Nephron (organoid): ENCODE results near the gene C3orf52.

Experiments
- H3K27ac Mint-ChIP-seq, 3 experiments: 2 replicates each; pipeline ENCODE4 v1.8.0; 2020; ENCODE audit warnings: mixed read lengths in 3 of 3, mild to moderate bottlenecking in 2 of 3, moderate library complexity in 1 of 3
- H3K27me3 Mint-ChIP-seq: 2 replicates; pipeline ENCODE4 v1.8.0; 2021; ENCODE audit warnings: low read depth, mild to moderate bottlenecking, moderate library complexity, mixed read lengths
- H3K36me3 Mint-ChIP-seq: 2 replicates; pipeline ENCODE4 v1.8.0; 2020; ENCODE audit warnings: low read depth, mixed read lengths
- H3K4me1 Mint-ChIP-seq: 2 replicates; pipeline ENCODE4 v1.8.0; 2020; ENCODE audit warnings: mixed read lengths
- H3K4me3 Mint-ChIP-seq, 3 experiments: 2 replicates each; pipeline ENCODE4 v1.8.0; 2020; ENCODE audit warnings: mild to moderate bottlenecking in 3 of 3, mixed read lengths in 3 of 3, moderate library complexity in 2 of 3
- H3K9me3 Mint-ChIP-seq: 2 replicates; pipeline ENCODE4 v1.8.0; 2020; ENCODE audit warnings: mixed read lengths
- TF ChIP-seq, protein P1 (sequence below), 3 experiments: fragments of 200-600 bp; sonication (generic); IDR thresholded peaks; one replicate each; pipeline ENCODE4 v1.5.0; 2021; ENCODE audit warnings: antibody characterized with exemption in 3 of 3; ENCODE audit not compliant: unreplicated experiment in 3 of 3

Gene C3orf52

DNA sequence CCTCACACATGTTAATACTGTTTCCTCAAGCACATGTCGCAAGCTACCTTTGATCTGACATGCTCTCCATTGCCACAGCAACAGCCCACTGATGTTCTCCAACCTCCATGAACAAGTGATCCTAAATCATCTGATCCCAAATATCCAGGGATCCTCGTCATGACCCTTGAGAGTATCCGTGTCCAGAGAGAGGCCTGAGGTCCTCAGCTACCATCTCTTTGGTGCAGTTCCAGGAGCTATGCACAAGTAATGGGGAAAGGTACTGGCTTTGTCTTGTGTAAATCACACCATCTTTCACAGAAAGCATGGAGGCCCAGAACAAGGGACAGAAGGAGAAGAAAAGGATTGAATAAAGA lies 44.4 kb downstream of the C3orf52 start:
- Mint-ChIP-seq H3K36me3 (no peaks in the 10 kb centered on the region), H3K4me1 (peaks cover 51% of the 10 kb centered on the region)

DNA sequence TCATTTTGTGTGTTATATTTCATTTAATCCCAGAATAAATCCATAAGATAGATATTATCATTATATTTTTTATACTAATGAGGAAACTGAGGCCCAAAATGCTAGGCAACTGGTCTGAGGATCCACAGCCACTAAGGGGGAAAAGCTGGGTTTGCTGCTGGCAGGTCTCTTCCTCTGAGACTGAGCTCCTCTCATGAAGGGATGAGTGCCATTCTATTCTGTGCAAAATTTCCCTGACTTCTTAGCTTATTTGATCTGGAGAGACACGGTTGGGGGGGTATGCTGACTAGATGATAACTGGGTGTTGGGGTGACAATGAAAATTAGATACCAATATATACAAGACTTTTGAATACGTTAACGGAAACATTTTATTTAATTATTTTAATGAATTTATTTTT lies 44.9 kb downstream of the C3orf52 start:
- Mint-ChIP-seq H3K4me3 (no peak overlapping the region), H3K27me3 (no peaks in the 10 kb centered on the region), H3K4me1 (peaks cover 51% of the 10 kb centered on the region), H3K36me3 (no peaks in the 10 kb centered on the region), H3K27ac (no peak overlapping the region), H3K9me3 (no peaks in the 10 kb centered on the region)
- TF ChIP-seq, protein P1, sequence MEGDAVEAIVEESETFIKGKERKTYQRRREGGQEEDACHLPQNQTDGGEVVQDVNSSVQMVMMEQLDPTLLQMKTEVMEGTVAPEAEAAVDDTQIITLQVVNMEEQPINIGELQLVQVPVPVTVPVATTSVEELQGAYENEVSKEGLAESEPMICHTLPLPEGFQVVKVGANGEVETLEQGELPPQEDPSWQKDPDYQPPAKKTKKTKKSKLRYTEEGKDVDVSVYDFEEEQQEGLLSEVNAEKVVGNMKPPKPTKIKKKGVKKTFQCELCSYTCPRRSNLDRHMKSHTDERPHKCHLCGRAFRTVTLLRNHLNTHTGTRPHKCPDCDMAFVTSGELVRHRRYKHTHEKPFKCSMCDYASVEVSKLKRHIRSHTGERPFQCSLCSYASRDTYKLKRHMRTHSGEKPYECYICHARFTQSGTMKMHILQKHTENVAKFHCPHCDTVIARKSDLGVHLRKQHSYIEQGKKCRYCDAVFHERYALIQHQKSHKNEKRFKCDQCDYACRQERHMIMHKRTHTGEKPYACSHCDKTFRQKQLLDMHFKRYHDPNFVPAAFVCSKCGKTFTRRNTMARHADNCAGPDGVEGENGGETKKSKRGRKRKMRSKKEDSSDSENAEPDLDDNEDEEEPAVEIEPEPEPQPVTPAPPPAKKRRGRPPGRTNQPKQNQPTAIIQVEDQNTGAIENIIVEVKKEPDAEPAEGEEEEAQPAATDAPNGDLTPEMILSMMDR (IDR thresholded peaks at IDR 0.05; ENCODE audit: unreplicated experiment in 3 of 3) = no peak

More for the DNA sequence above, 44.4 kb downstream of the C3orf52 start:
- Mint-ChIP-seq H3K27me3 (no peaks in the 10 kb centered on the region), H3K4me3 (no peak overlapping the region), H3K9me3 (no peaks in the 10 kb centered on the region), H3K27ac (no peak overlapping the region)
- TF ChIP-seq, protein P1 (IDR thresholded peaks at IDR 0.05; ENCODE audit: unreplicated experiment in 3 of 3) = no peak

DNA sequence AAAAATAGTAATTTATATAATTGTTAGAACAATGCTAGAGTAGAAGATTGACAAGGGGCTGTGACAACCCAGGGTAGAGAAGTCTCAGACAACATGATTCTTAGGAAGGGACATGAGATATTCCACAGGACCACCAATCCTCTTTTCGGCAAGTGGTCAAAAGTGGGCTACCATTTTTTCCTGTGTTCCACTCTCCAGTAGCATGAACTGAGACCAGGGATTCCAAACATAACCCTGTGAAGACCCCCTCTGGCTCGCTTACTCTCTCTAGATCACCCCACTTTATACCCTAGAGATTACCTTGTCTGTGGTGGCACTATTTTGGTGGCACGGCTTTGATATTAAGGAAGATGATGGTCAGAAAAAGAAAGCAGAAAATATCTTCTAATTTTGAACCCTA lies 45.9 kb downstream of the C3orf52 start:
- no peaks in the 10 kb centered on the region for H3K36me3 Mint-ChIP-seq
- TF ChIP-seq, protein P1 (IDR thresholded peaks at IDR 0.05; ENCODE audit: unreplicated experiment in 3 of 3) = no peak
- H3K27ac Mint-ChIP-seq = no peak overlapping the region
- no peaks in the 10 kb centered on the region for H3K27me3 Mint-ChIP-seq
- H3K9me3 Mint-ChIP-seq = no peaks in the 10 kb centered on the region
- no peak overlapping the region for H3K4me3 Mint-ChIP-seq
- H3K4me1 Mint-ChIP-seq = peaks cover 51% of the 10 kb centered on the region

DNA sequence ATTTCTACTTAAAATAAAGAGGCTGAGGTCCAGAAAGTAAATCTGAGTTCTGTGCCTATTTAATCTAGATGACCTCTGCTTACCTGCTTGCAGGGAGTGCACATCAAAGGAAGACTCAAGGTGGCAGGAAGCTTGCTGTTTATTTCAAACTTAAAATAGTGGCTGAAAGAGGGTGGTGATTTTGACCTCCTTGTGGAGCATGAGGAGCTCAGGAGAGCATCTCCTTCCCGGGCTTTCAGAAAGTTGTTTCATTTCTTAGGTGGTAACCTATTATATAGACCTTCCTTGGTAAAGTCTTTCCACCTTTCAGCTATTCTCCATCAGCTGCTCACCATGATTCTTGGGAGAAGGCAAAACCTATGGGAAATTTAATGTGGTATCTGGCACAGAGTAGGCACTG lies 46.4 kb downstream of the C3orf52 start:
- H3K9me3 Mint-ChIP-seq = no peaks in the 10 kb centered on the region
- H3K4me1 Mint-ChIP-seq = peaks cover 52% of the 10 kb centered on the region
- H3K4me3 Mint-ChIP-seq = no peak overlapping the region
- no peaks in the 10 kb centered on the region for H3K36me3 Mint-ChIP-seq
- H3K27me3 Mint-ChIP-seq = no peaks in the 10 kb centered on the region
- TF ChIP-seq, protein P1 (IDR thresholded peaks at IDR 0.05; ENCODE audit: unreplicated experiment in 3 of 3) = no peak
- H3K27ac Mint-ChIP-seq = no peak overlapping the region

DNA sequence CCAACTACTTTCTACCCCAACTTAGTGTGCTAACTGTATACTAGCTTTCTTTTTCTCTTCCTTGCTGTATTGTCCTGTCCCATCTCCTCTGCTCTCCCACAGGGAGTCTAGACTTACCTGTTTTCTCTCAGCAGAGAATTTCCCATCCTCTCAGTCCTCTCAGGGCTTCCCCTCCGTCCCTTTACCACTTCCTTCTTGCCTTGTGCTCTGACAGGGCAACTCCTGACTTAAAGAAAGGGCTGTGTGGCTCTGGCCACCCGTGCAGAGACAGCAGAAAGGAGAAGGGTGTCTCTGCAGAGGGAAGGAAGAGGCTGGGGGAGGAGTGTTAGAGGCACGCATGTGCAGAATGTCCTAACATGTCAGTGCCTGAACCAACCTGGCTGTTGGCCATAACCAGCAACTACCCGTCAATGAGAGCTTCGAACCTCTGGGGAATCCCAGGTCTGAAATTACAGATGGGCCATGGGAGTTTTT lies 46.8 kb downstream of the C3orf52 start, which contains the start of gene GCSAM:
Gene GCSAM, minus strand, starts transcription at position 274 of the 474 bp plus-strand sequence. Its CDS starts 128 bp downstream, at position 146.
- TF ChIP-seq, protein P1 (IDR thresholded peaks at IDR 0.05; ENCODE audit: unreplicated experiment in 3 of 3) = no peak
- Mint-ChIP-seq H3K27me3 (no peaks in the 10 kb centered on the region), H3K4me1 (peaks cover 50% of the 10 kb centered on the region), H3K36me3 (no peaks in the 10 kb centered on the region), H3K27ac (no peak within 1 kb of the TSS), H3K4me3 (no peak within 1 kb of the TSS), H3K9me3 (no peaks in the 10 kb centered on the region)

DNA sequence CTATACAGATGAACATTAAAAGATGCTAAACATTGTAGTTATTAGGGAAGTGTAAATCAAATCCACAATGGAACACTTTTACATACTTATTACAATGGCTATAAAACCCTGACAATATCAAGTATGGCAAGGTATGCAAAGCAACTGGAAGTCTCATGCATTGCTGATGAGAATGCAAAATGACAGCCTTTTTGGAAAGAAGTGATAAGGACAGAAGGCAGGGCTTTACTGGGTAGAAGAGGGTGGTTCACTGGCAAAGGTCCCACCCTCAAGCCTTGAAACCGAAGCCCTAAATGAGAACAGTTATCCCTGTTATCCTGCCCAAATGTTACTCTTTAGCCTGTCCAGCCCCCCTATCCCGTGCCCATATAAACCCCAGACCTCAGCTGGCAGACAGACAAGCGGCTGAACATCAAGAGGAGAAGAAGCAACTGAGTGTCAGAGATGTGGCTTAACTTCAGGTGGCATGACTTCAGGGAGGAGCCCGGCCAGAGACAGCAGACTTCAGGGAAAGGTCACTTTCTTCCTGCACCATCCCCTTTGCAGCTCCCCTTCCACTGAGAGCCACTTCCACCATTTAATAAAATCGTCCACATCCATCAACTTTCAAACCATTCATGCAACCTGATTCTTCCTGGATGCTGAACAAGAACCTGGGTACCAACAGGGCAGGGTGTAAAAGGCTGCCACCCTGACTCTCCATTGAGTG lies 47.6 kb downstream of the C3orf52 start:
- TF ChIP-seq, protein P1 (IDR thresholded peaks at IDR 0.05; ENCODE audit: unreplicated experiment in 3 of 3) = no peak
- Mint-ChIP-seq H3K4me3 (no peak overlapping the region), H3K36me3 (no peaks in the 10 kb centered on the region), H3K27me3 (no peaks in the 10 kb centered on the region), H3K27ac (no peak overlapping the region), H3K9me3 (no peaks in the 10 kb centered on the region), H3K4me1 (peaks cover 42% of the 10 kb centered on the region)
